GM19023 (cell line): ENCODE measurements around the gene GSG1L.
"Not testable (repeated sequence)": the region's sequence is repeated elsewhere in the genome, so short reads cannot be mapped to it uniquely, and the experiment has no call there.

ENCODE experiments used
- ATAC-seq: cut with Tn5 transposase; IDR thresholded peaks from one replicate; pipeline ENCODE4 v1.9.1; 2021; ENCODE audit warnings: mild to moderate bottlenecking, moderate library complexity; ENCODE audit not compliant: unreplicated experiment

GSG1L gene

GRCh38 chr16:27959914-27960313 lies 103.6 kb downstream of the GSG1L start:
- ATAC-seq, result no peak

GRCh38 chr16:27954191-27954590 lies 109.3 kb downstream of the GSG1L start:
- ATAC-seq, result no peak

- ATAC-seq, result no peak
These were observed 110.7 kb downstream of the GSG1L start for GRCh38 chr16:27952811-27953210.

- no peak for ATAC-seq
These were observed 111.9 kb downstream of the GSG1L start for GRCh38 chr16:27951489-27952120.

- ATAC-seq, result no peak
These were observed 113.2 kb downstream of the GSG1L start for GRCh38 chr16:27950206-27950887.

GRCh38 chr16:27947696-27948095 lies 115.8 kb downstream of the GSG1L start:
- ATAC-seq, result no peak

- no peak for ATAC-seq
These were observed 118.1 kb downstream of the GSG1L start for GRCh38 chr16:27945233-27945973.

GRCh38 chr16:27943766-27944165 lies 119.7 kb downstream of the GSG1L start:
- no peak for ATAC-seq

- ATAC-seq, result not testable (repeated sequence)
These were observed 121.4 kb downstream of the GSG1L start for GRCh38 chr16:27942071-27942470.

- no peak for ATAC-seq
These were observed 128.4 kb downstream of the GSG1L start for GRCh38 chr16:27935076-27935475.

- ATAC-seq, result no peak
These were observed 130.9 kb downstream of the GSG1L start for GRCh38 chr16:27932542-27933135.

- no peak for ATAC-seq
These were observed 133.7 kb downstream of the GSG1L start for GRCh38 chr16:27929818-27930217.

- no peak for ATAC-seq
These were observed 135.0 kb downstream of the GSG1L start for GRCh38 chr16:27928542-27928941.

GRCh38 chr16:27927266-27927901 lies 136.1 kb downstream of the GSG1L start:
- no peak for ATAC-seq

- no peak for ATAC-seq
These were observed 137.9 kb downstream of the GSG1L start for GRCh38 chr16:27925612-27926011.

- ATAC-seq, result no peak
These were observed 138.9 kb downstream of the GSG1L start for GRCh38 chr16:27924411-27925118.

- ATAC-seq, result no peak
These were observed 139.8 kb downstream of the GSG1L start for GRCh38 chr16:27923751-27924150.

GRCh38 chr16:27922433-27922832 lies 141.1 kb downstream of the GSG1L start:
- no peak for ATAC-seq

- ATAC-seq, result no peak
These were observed 142.4 kb downstream of the GSG1L start for GRCh38 chr16:27921134-27921533.

- no peak for ATAC-seq
These were observed 143.1 kb downstream of the GSG1L start for GRCh38 chr16:27920391-27920891.
